IPS-15b (cell line): ENCODE measurements around the gene CFAP99.

Source experiments
- H3K27me3 ChIP-seq: one replicate; pipeline ENCODE4 v1.6.1; 2013; ENCODE audit warnings: low read length; ENCODE audit not compliant: control insufficient read depth, insufficient read depth
- H3K36me3 ChIP-seq: one replicate; pipeline ENCODE4 v1.6.1; 2013; ENCODE audit warnings: low read length; ENCODE audit not compliant: control insufficient read depth, insufficient read depth
- H3K4me1 ChIP-seq: one replicate; pipeline ENCODE4 v1.6.1; 2013; ENCODE audit warnings: mild to moderate bottlenecking, low read length; ENCODE audit not compliant: control insufficient read depth, insufficient read depth
- H3K4me3 ChIP-seq: one replicate; pipeline ENCODE4 v1.5.1; 2013; ENCODE audit warnings: low read depth, low read length
- H3K9ac ChIP-seq: one replicate; pipeline ENCODE4 v1.6.1; 2013; ENCODE audit warnings: low read depth, mild to moderate bottlenecking, low read length
- H3K9me3 ChIP-seq: one replicate; pipeline ENCODE4 v1.6.1; 2013; ENCODE audit warnings: mild to moderate bottlenecking, low read length; ENCODE audit not compliant: control insufficient read depth, insufficient read depth

Gene CFAP99

GRCh38 chr4:2436301-2436700 lies 17.5 kb downstream of the CFAP99 start:
- no peaks in the 10 kb centered on the region for H3K4me1 ChIP-seq
- no peaks in the 10 kb centered on the region for H3K36me3 ChIP-seq

GRCh38 chr4:2436761-2437474 lies 18.2 kb downstream of the CFAP99 start:
- H3K4me3 ChIP-seq = no peak overlapping the region
- no peak overlapping the region for H3K9ac ChIP-seq
- H3K9me3 ChIP-seq = no peaks in the 10 kb centered on the region
- no peaks in the 10 kb centered on the region for H3K4me1 ChIP-seq
- H3K36me3 ChIP-seq = no peaks in the 10 kb centered on the region
- no peaks in the 10 kb centered on the region for H3K27me3 ChIP-seq

More at GRCh38 chr4:2436301-2436700, 17.5 kb downstream of the CFAP99 start:
- Histone ChIP-seq H3K9me3 (no peaks in the 10 kb centered on the region), H3K27me3 (no peaks in the 10 kb centered on the region), H3K9ac (no peak overlapping the region), H3K4me3 (no peak overlapping the region)

- H3K9me3 ChIP-seq = no peaks in the 10 kb centered on the region
- no peaks in the 10 kb centered on the region for H3K4me1 ChIP-seq
- no peaks in the 10 kb centered on the region for H3K36me3 ChIP-seq
- no peak overlapping the region for H3K4me3 ChIP-seq
- no peak overlapping the region for H3K9ac ChIP-seq
- H3K27me3 ChIP-seq = no peaks in the 10 kb centered on the region
These were observed 18.9 kb downstream of the CFAP99 start for GRCh38 chr4:2437475-2438215.

- Histone ChIP-seq H3K4me3 (no peak overlapping the region), H3K27me3 (no peaks in the 10 kb centered on the region), H3K4me1 (no peaks in the 10 kb centered on the region), H3K36me3 (no peaks in the 10 kb centered on the region), H3K9me3 (no peaks in the 10 kb centered on the region), H3K9ac (no peak overlapping the region)
These were observed 20.3 kb downstream of the CFAP99 start for GRCh38 chr4:2438822-2439718.

DNA sequence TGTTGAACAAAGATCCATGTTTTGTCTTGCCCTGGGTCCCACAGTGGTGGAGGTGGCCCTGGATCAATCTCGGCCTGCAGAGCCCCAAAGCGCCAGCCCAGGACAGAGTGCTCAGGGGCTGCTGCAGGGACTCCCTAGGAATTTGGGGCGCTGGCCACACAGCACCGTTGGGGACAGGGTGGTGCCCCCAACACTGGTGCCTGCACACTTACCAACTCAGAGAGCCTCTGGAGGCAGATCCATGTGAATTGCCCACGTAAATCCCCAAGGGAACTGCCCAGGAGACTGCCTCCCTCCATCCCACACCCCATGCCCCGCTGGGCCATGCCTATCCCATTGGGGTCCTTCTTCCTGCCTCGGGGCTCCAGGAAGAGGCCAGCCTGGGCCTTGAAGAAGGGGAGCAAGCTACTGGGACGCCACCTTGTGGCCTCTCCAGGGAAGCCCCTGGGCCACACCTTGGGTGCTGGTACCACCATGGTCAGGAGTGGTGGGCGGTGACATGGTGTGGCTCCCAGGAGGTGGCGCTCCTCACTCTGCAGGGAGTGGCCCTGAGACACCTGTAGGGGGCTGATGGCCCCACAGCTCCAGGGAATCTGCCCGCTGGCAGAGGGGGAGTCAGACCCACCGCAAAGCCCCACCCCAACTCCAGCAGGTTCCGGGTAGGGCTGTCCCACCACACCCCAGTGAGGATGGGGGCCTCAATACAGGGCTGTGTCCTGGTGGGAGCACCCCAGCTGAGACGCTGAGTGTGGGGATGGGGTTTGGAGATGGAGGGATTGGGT lies 22.8 kb downstream of the CFAP99 start:
- Histone ChIP-seq H3K4me1 (no peaks in the 10 kb centered on the region), H3K36me3 (no peaks in the 10 kb centered on the region), H3K9me3 (no peaks in the 10 kb centered on the region), H3K27me3 (no peaks in the 10 kb centered on the region), H3K9ac (no peak overlapping the region), H3K4me3 (no peak overlapping the region)

DNA sequence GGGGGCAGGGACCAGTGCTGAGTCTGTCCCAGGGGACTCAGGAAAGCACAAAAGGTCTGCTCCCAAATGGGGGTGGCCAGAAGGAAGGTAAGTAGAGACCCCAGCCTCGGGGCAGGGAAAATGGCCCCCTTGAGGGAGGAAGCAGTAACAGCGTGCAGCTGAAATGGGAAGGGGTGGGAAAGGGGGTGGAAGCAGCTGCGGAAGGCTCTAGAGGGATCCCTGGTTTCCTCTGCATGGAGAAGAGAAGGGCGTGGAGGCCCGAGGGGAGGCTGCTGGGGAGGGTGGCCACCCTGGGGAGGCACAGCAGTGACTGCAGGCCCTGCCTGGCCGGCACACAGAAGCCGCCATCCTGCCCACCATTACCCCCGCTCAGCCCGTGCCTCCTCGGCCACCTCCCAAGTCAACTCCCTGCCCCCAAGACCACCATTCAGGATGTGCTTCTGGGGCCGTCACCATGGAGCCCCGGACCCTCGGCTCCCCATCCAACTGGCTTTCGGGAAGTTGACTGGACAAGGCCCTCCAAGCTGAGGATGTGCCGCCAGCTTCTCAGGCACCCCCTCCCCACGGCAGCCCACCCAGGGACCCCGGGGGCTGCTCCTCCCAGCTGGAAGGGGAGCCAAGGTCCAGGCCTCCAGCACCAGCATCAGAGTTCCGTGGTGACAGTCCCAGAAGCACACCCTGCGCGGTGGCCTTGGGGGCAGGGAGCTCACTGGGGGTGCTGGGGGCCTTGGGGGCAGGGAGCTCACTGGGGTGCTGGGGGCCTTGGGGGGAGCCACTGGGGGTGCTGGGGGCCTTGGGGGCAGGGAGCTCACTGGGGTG lies 23.6 kb downstream of the CFAP99 start:
- H3K27me3 ChIP-seq = no peaks in the 10 kb centered on the region
- H3K36me3 ChIP-seq = no peaks in the 10 kb centered on the region
- H3K9me3 ChIP-seq = no peaks in the 10 kb centered on the region
- no peak overlapping the region for H3K4me3 ChIP-seq
- H3K9ac ChIP-seq = no peak overlapping the region
- H3K4me1 ChIP-seq = no peaks in the 10 kb centered on the region

DNA sequence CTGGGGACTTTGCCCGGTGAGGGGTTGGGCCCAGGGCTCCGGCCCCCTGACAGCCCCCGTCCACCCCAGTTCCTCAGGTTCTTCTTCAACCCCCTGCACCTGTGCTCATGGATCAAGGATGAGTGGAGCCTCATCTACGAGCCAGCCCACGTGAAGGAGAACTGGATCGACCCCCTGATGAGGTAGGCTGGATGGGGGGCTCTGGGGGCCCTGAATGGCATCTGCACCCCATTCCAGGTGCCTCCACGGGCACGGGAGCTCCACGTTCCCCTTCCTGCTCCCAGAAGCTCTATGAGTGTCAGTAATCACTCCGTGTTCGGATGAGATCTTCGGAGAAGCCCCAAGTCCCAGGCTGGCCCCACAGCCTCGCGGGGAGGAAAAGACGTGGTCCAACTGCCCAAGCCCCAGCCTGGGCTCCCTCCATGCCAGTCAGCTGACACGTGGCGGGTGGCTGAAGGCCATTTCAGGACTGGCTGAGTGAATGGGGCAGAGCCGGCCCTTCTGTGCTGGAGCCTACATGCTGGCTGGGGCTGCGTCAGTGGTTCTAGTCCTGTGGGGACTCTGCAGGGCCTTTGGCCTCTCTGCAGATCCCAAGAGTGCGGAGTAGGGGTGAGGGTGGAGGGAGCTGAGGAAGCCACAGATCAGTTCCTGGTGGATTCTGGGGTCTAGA lies 24.4 kb downstream of the CFAP99 start:
- H3K4me1 ChIP-seq = no peaks in the 10 kb centered on the region
- H3K36me3 ChIP-seq = no peaks in the 10 kb centered on the region
- no peaks in the 10 kb centered on the region for H3K9me3 ChIP-seq
- no peak overlapping the region for H3K9ac ChIP-seq
- H3K4me3 ChIP-seq = no peak overlapping the region
- H3K27me3 ChIP-seq = no peaks in the 10 kb centered on the region

- Histone ChIP-seq H3K9me3 (no peaks in the 10 kb centered on the region), H3K27me3 (no peaks in the 10 kb centered on the region), H3K9ac (no peak overlapping the region), H3K4me3 (no peak overlapping the region), H3K4me1 (no peaks in the 10 kb centered on the region), H3K36me3 (no peaks in the 10 kb centered on the region)
These were observed 25.4 kb downstream of the CFAP99 start for GRCh38 chr4:2443956-2444740.

- H3K36me3 ChIP-seq = no peaks in the 10 kb centered on the region
These were observed 26.4 kb downstream of the CFAP99 start for GRCh38 chr4:2445130-2445529.

DNA sequence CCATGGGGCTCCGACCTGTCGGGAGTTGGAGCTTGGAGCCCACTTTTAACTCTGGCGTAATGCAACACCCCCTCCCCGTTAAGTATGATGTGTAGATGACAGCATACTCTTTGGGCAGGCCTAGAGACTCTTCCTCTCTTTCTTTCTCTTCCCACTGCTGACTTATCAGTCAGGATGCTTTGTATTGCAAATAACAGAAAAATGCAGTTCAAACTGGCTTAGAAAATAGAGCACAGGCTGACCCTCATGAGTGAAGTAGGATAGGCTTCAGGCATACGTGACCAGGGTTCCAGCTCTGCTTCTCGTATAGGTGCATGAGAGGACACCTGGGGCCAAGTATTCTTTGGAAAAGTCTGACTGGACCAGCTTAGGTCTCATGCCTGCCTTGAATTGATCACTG lies 26.8 kb downstream of the CFAP99 start:
- no peaks in the 10 kb centered on the region for H3K27me3 ChIP-seq
- H3K4me1 ChIP-seq = no peaks in the 10 kb centered on the region
- no peaks in the 10 kb centered on the region for H3K9me3 ChIP-seq
- H3K36me3 ChIP-seq = no peaks in the 10 kb centered on the region
- H3K4me3 ChIP-seq = no peak overlapping the region
- no peak overlapping the region for H3K9ac ChIP-seq

More at GRCh38 chr4:2445130-2445529, 26.4 kb downstream of the CFAP99 start:
- Histone ChIP-seq H3K9me3 (no peaks in the 10 kb centered on the region), H3K9ac (no peak overlapping the region), H3K4me3 (no peak overlapping the region), H3K27me3 (no peaks in the 10 kb centered on the region), H3K4me1 (no peaks in the 10 kb centered on the region)
